ENCODE results near the gene TNPO2.

DNA sequence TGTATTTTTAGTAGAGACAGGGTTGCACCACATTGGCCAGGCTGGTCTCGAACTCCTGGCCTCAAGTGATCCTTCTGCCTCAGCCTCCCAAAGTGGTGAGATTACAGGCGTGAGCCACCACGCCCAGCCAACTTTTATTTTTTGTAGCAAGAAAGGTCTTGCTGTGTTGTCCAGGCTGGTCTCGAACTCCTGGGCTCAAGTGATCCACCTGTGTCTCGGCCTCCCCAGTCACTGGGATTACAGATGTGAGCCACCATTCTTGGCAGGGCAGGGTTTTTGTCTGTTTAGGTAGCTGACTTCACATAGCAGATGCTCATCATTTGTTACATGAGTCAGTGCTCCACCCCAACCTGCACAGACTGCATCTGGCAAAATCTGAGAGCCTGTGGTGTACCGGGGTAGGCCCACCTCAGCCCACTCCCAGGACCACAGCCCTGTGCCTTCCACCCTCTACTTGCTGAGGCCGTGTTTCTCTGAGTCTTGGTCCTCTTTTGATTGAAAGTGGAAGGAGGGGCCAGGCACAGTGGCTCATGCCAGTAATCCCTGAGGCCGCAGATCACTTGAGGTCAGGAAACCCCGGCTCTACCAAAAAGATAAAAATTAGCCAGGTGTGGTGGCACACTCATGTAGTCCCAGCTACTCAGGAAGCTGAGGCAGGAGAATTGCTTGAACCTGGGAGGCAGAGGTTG is 4.2 kb upstream of the TNPO2 start:
- TF ChIP-seq, protein P1, sequence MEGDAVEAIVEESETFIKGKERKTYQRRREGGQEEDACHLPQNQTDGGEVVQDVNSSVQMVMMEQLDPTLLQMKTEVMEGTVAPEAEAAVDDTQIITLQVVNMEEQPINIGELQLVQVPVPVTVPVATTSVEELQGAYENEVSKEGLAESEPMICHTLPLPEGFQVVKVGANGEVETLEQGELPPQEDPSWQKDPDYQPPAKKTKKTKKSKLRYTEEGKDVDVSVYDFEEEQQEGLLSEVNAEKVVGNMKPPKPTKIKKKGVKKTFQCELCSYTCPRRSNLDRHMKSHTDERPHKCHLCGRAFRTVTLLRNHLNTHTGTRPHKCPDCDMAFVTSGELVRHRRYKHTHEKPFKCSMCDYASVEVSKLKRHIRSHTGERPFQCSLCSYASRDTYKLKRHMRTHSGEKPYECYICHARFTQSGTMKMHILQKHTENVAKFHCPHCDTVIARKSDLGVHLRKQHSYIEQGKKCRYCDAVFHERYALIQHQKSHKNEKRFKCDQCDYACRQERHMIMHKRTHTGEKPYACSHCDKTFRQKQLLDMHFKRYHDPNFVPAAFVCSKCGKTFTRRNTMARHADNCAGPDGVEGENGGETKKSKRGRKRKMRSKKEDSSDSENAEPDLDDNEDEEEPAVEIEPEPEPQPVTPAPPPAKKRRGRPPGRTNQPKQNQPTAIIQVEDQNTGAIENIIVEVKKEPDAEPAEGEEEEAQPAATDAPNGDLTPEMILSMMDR (IDR thresholded peaks at IDR 0.05): no peak
- no peak for TF ChIP-seq POLR2A (IDR thresholded peaks at IDR 0.05)

Measured in body of pancreas (tissue), 4 donors.